HepG2 (cell line): ENCODE data around the gene NUDT2. TPM values are rescaled to one million over a fixed set of nuclear protein-coding genes. Genes with fewer than 3 reads are reported as not detected.

Experiments
- AKNA ChIP-seq: sonication (generic); formaldehyde crosslinking; IDR thresholded peaks from 2 replicates; pipeline ENCODE4 v1.4.0; 2020; ENCODE audit warnings: missing genetic modification reagents, borderline replicate concordance
- DBP ChIP-seq: sonication (generic); formaldehyde crosslinking; IDR thresholded peaks from 2 replicates; pipeline ENCODE4 v1.4.0; 2020; ENCODE audit warnings: missing genetic modification reagents; ENCODE audit errors: not compliant biosample characterization
- MYC ChIP-seq: sonication (generic); formaldehyde crosslinking; IDR thresholded peaks from 2 replicates; pipeline ENCODE4 v1.9.0; 2021; ENCODE audit warnings: missing genetic modification reagents, borderline replicate concordance
- NCOA2 ChIP-seq: sonication (generic); formaldehyde crosslinking; IDR thresholded peaks from 2 replicates; pipeline ENCODE4 v1.8.0; 2022; ENCODE audit warnings: inconsistent platforms
- PHF8 ChIP-seq: sonication (generic); formaldehyde crosslinking; IDR thresholded peaks from 2 replicates; pipeline ENCODE4 v1.5.0; 2020; ENCODE audit warnings: missing genetic modification reagents
- SALL1 ChIP-seq: sonication (generic); formaldehyde crosslinking; IDR thresholded peaks from 2 replicates; pipeline ENCODE4 v1.8.0; 2022; ENCODE audit warnings: mild to moderate bottlenecking, missing genetic modification reagents
- SIX1 ChIP-seq: sonication (generic); formaldehyde crosslinking; IDR thresholded peaks from 2 replicates; pipeline ENCODE4 v1.4.0; 2020; ENCODE audit warnings: missing genetic modification reagents, borderline replicate concordance
- TCF7 ChIP-seq: sonication (generic); IDR thresholded peaks from 2 replicates; pipeline ENCODE4 v1.6.1; 2016; ENCODE audit warnings: antibody characterized with exemption, low read depth
- ZFY ChIP-seq: sonication (generic); formaldehyde crosslinking; IDR thresholded peaks from 2 replicates; pipeline ENCODE4 v1.4.0; 2020; ENCODE audit warnings: missing genetic modification reagents
- ZNF362 ChIP-seq: sonication (generic); formaldehyde crosslinking; IDR thresholded peaks from 2 replicates; pipeline ENCODE4 v1.4.0; 2020; ENCODE audit warnings: missing genetic modification reagents, mild to moderate bottlenecking, borderline replicate concordance
- ZNF609 ChIP-seq: sonication (generic); formaldehyde crosslinking; IDR thresholded peaks from 2 replicates; pipeline ENCODE4 v1.4.0; 2020; ENCODE audit warnings: mild to moderate bottlenecking, missing genetic modification reagents, borderline replicate concordance
- ZNF878 ChIP-seq: sonication (generic); formaldehyde crosslinking; IDR thresholded peaks from 2 replicates; pipeline ENCODE4 v1.8.1; 2023; ENCODE audit warnings: mild to moderate bottlenecking, missing genetic modification reagents, moderate library complexity
- polyA plus RNA-seq, 8 experiments: library from polyadenylated mRNA; depleted of rRNA in 3 of 8; stranded (reverse) in 7 of 8; unstranded in 1 of 8; fragments of >200 nt; fragmentation: Illumina TruSeq in 4 of 8; extraction: Trizol in 4 of 8; gene quantifications; 2 replicates each; pipeline versions ENCODE4 v1.2.1 to v1.2.3, GENCODE V29; 2011 to 2016; ENCODE audit warnings: low read depth in 4 of 8, missing spikeins in 1 of 8, mixed read lengths in 1 of 8; ENCODE audit not compliant: insufficient read depth in 1 of 8
- total RNA-seq, 5 experiments: library from RNA; depleted of rRNA; stranded (reverse); fragments of >200 nt; fragmentation: Illumina TruSeq; extraction: Trizol; gene quantifications; 2 replicates each; pipeline ENCODE4 v1.2.3, GENCODE V29; 2016; ENCODE audit warnings: low read depth in 1 of 5
- TF ChIP-seq, protein P1 (sequence below): IDR thresholded peaks from 2 replicates; pipeline ENCODE4 v1.4.0; 2020; ENCODE audit warnings: mild to moderate bottlenecking, missing genetic modification reagents

The NUDT2 gene
- total and polyA plus RNA-seq, 2 of the 13 experiments (the other 11 are each of a cell fraction or from before 2014, with no cell fraction given): 19.9 to 24.6 TPM

DNA sequence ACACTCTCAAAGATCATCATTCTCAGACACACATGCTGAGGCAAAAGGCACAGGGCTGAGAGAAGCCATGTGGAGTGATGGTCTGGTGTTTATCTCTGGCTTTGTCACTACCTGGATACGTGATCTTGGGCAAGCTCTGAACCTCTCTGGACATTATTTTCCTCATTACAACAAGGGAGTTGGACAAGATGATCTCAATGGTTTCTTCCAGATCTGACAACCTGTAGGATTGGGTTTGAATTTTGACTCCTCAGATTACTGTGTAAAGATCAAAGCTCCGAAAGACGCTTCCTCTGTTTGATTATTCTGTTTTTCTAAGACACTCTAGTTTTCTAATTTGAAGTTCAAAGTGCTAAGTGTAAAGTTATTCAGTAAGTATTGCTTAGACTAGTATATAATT, 20.0 kb downstream of the NUDT2 start (continued):
- 0 out of 2 replicates have a peak, but pooled peaks have one; percentile 7 for TF ChIP-seq ZNF362 (CRISPR knock-in tag)
- peak; percentile 55 for TF ChIP-seq TCF7
- TF ChIP-seq, protein P1, sequence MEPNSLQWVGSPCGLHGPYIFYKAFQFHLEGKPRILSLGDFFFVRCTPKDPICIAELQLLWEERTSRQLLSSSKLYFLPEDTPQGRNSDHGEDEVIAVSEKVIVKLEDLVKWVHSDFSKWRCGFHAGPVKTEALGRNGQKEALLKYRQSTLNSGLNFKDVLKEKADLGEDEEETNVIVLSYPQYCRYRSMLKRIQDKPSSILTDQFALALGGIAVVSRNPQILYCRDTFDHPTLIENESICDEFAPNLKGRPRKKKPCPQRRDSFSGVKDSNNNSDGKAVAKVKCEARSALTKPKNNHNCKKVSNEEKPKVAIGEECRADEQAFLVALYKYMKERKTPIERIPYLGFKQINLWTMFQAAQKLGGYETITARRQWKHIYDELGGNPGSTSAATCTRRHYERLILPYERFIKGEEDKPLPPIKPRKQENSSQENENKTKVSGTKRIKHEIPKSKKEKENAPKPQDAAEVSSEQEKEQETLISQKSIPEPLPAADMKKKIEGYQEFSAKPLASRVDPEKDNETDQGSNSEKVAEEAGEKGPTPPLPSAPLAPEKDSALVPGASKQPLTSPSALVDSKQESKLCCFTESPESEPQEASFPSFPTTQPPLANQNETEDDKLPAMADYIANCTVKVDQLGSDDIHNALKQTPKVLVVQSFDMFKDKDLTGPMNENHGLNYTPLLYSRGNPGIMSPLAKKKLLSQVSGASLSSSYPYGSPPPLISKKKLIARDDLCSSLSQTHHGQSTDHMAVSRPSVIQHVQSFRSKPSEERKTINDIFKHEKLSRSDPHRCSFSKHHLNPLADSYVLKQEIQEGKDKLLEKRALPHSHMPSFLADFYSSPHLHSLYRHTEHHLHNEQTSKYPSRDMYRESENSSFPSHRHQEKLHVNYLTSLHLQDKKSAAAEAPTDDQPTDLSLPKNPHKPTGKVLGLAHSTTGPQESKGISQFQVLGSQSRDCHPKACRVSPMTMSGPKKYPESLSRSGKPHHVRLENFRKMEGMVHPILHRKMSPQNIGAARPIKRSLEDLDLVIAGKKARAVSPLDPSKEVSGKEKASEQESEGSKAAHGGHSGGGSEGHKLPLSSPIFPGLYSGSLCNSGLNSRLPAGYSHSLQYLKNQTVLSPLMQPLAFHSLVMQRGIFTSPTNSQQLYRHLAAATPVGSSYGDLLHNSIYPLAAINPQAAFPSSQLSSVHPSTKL (CRISPR knock-in tag): peak; percentile 41; the same call in 1 of the 2 replicates
- peak; percentile 86 for TF ChIP-seq SIX1
- no peak for TF ChIP-seq ZFY (CRISPR knock-in tag)
- 0 out of 2 replicates have a peak, but pooled peaks have one; percentile 27 for TF ChIP-seq SALL1 (CRISPR knock-in tag)
- no peak for TF ChIP-seq PHF8 (CRISPR knock-in tag)
- TF ChIP-seq MYC: peak; percentile 37; the same call in 1 of the 2 replicates
- no peak for TF ChIP-seq ZNF878 (CRISPR knock-in tag)
- TF ChIP-seq NCOA2 (CRISPR knock-in tag): 0 out of 2 replicates have a peak, but pooled peaks have one; percentile 18
- TF ChIP-seq ZNF609: 0 out of 2 replicates have a peak, but pooled peaks have one; percentile 11
- TF ChIP-seq AKNA: no peak
- TF ChIP-seq DBP (CRISPR knock-in tag): no peak
